NCI-H1694 treated with DMSO at 0.1 percent for 48 hours (cell line): ENCODE measurements around the gene UGT1A9.
A peak's percentile ranks its signal among the peaks of the same experiment; 100 is the strongest.
"Not testable (repeated sequence)": the region's sequence is repeated elsewhere in the genome, so short reads cannot be mapped to it uniquely, and the experiment has no call there.

ENCODE experiments used
- DNase-seq: peaks from one replicate; lab custom pipeline; 2025; lab: John Stamatoyannopoulos, UW

The UGT1A9 gene

GRCh38 chr2:233711312-233712008 lies 39.8 kb downstream of the UGT1A9 start:
- DNase-seq, result peak; percentile 54

- DNase-seq, result no peak
Measured at GRCh38 chr2:233712611-233713261, 41.0 kb downstream of the UGT1A9 start, which contains the start of gene UGT1A5. TSS of gene UGT1A5 (plus strand) at chr2:233712907. CDS start at chr2:233712992, 85 bp downstream.

GRCh38 chr2:233713262-233713615 lies 41.5 kb downstream of the UGT1A9 start:
- DNase-seq, result no peak

GRCh38 chr2:233714121-233714520 lies 42.4 kb downstream of the UGT1A9 start:
- DNase-seq, result no peak

GRCh38 chr2:233718552-233718951 lies 46.9 kb downstream of the UGT1A9 start, which contains the start of gene UGT1A4:
TSS of gene UGT1A4 (plus strand) at chr2:233718736. CDS start at chr2:233718821, 85 bp downstream.
- DNase-seq, result no peak

- no peak for DNase-seq
Measured at GRCh38 chr2:233728723-233729301, 57.1 kb downstream of the UGT1A9 start, which contains the start of gene UGT1A3. TSS of gene UGT1A3 (plus strand) at chr2:233729042. CDS start at chr2:233729127, 85 bp downstream.

- DNase-seq, result not testable (repeated sequence)
Measured at GRCh38 chr2:233736868-233737653, 65.4 kb downstream of the UGT1A9 start.

GRCh38 chr2:233740870-233741269 lies 69.2 kb downstream of the UGT1A9 start:
- DNase-seq, result no peak

GRCh38 chr2:233743464-233744259 lies 72.0 kb downstream of the UGT1A9 start:
- no peak for DNase-seq

- DNase-seq, result no peak
Measured at GRCh38 chr2:233745073-233745755, 73.5 kb downstream of the UGT1A9 start.

- DNase-seq, result not testable (repeated sequence)
Measured at GRCh38 chr2:233745838-233746237, 74.1 kb downstream of the UGT1A9 start.

- DNase-seq, result no peak
Measured at GRCh38 chr2:233746475-233747282, 75.0 kb downstream of the UGT1A9 start.

- no peak for DNase-seq
Measured at GRCh38 chr2:233747283-233747544, 75.5 kb downstream of the UGT1A9 start.

GRCh38 chr2:233750689-233751088 lies 79.0 kb downstream of the UGT1A9 start:
- DNase-seq, result not testable (repeated sequence)

- DNase-seq, result not testable (repeated sequence)
Measured at GRCh38 chr2:233751212-233752009, 79.7 kb downstream of the UGT1A9 start.

GRCh38 chr2:233754872-233755611 lies 83.3 kb downstream of the UGT1A9 start:
- no peak for DNase-seq

GRCh38 chr2:233756429-233757081 lies 84.9 kb downstream of the UGT1A9 start:
- no peak for DNase-seq

- no peak for DNase-seq
Measured at GRCh38 chr2:233758141-233758540, 86.4 kb downstream of the UGT1A9 start.
